HG03460 (cell line): ENCODE results near the gene MRPL14.
A peak's percentile ranks its signal among the peaks of the same experiment; 100 is the strongest.

Experiments used
- ATAC-seq: cut with Tn5 transposase; IDR thresholded peaks from one replicate; pipeline ENCODE4 v1.9.1; 2021; ENCODE audit not compliant: unreplicated experiment

MRPL14 gene

DNA sequence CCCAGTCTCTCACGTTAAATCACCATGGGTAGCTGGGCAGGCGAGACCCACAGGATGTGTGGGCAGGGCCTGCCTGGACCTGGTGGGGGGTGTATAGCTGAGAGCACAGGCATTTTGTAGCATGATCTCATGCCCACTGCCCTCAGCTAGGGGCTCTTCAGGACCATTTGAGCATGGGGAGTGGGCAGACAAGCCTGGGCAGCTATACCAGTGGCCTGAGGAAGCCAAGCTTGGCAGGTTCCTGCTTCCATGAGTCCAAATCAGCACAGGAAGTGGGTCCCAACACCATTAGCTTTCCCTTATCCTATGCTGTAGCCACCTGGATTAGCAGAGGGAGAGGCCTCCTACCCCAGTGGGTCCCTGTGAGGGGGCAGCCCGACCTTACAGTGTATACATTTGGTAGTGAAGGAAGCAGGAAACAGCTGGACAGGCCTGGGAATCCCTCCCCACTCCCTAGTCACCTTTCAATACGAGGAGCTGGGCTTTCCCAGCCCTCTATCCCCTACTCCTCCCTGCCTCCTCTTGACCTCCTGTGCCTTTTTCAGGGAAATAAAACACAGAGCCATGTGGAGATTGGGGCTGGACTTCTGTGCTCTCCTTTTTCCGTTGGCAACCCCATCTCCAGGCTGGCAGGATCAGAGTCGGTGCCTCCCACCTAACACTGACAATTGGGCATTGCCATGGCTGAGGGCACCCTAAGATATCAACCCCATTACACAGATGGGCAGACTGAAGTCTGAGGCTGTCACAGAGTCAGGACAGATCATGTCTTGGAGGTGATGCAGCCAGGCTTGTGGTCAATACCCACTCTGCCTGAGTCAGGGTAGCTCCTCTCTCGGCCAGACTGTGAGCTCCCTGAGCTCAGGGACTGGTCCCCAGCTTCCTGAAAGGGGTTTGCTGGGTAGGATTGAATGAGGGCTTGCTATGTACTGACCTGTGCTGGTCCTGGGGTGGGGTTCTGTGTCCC is 59.8 kb downstream of the MRPL14 start:
- no peak for ATAC-seq

DNA sequence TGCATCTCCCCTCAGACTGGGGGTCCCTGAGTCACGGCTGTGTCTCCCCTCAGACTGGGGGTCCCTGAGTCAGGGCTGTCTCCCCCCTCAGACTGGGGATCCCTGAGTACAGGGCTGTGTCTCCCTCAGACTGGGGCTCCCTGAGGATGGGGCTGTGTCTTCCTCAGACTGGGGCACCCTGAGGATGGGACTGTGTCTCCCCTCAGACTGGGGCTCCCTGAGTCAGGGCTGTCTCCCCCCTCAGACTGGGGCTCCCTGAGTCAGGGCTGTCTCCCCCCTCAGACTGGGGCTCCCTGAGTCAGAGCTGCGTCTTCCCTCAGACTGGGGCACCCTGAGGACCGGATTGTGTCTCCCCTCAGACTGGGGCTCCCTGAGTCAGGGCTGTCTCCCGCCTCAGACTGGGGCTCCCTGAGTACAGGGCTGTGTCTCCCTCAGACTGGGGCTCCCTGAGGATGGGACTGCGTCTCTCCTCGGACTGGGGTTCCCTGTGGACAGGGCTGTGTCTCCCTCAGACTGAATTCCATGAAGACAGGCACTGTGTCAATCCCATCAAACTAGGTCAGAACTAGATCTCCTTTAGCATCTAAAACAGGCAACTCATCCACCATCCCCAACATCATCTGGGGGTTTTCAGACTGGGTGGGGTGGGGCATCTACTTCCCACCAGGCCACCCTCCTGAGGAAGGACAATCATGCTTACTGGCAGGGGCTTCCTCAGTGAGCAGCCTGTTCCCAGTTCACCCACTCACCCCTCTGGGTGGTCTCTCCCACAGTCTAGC is 60.7 kb downstream of the MRPL14 start:
- ATAC-seq, result no peak

DNA sequence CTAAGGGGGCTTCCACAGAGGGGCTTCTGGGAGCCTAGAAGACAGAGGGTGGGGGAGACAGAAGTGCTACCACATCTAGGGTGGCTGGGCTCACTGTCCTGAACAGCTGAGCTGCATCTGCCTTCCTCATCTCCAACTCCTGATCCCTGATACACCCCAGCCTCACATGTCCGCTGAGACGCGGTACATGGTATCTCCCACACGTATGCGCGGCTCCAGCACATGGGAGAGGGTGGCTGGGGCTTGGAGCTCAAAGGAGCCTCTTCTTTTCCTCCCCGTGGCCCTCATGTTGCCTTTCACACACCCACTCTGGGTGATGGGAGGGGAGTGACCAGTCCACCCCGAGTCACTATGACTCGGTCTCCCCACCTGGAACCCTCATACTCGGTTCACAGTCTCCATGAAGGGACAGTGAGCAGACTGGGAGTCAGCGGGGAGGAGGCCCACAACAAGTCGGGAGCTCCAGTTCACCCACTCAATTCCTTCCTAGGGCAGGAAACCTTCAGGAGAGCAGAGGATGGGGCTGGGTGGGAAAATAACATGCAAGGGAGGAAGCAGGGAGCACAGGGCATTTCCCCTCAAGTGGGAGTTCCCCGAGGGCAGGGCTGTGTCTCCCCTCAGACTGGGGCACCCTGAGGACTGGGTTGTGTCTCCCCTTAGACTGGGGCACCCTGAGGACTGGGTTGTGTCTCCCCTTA is 61.7 kb downstream of the MRPL14 start:
- ATAC-seq, result no peak

DNA sequence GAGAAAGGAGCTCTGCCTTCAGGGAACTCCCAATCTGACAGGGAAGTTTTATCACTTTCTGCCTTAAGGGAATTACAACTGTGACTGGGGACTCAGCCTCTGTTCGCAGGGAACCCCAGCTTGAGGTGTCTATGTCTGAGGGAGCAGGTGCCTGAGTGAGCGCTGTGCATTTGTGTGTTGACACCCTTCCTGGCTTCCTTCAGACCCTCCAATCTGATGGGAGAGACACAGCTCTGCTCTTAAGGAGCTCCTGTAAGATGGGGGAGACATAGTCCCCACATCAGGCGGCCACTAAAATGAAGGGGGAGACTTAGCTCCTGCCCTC is 62.3 kb downstream of the MRPL14 start:
- no peak for ATAC-seq

DNA sequence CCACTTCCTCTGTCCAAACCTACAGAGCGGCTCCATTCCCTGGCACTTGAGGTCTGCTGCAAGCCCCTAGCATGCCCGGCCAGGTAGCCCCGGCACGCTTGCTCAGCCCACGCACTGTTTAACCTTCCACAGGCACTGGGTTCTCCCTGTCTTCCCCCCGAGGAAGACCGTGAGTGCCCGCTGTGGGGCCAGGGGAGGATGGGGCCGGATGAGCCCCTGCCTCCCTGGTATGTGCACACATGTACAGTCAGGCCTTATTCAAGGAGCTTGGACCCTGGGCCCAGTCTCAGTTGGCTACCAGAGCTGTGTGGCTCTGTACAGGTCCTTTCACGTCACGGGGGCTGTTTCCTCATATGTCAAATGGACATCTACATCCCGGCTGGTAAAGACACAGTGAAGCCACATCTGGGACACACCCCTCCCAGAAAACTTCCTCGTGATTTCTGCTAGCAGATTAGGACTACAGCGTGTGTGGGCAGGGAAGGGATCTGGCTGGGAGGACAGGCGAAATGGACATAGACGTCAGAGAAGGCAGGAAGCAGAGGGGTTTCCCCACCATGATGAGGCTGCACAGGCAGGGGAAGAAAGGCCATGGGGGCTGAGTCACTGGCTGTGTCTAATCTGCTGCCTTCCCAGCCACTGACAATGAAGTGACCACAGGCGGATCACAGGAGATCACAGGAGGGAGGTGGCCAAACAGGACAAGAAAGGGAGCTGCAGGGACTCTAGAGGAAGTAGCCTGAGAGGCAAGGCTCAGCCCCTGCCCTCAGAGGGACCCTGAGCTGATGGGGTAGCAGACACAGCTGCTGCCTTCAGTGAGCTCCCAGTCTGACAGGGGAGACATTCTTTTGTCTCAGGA is 62.9 kb downstream of the MRPL14 start:
- peak; percentile 44 for ATAC-seq

DNA sequence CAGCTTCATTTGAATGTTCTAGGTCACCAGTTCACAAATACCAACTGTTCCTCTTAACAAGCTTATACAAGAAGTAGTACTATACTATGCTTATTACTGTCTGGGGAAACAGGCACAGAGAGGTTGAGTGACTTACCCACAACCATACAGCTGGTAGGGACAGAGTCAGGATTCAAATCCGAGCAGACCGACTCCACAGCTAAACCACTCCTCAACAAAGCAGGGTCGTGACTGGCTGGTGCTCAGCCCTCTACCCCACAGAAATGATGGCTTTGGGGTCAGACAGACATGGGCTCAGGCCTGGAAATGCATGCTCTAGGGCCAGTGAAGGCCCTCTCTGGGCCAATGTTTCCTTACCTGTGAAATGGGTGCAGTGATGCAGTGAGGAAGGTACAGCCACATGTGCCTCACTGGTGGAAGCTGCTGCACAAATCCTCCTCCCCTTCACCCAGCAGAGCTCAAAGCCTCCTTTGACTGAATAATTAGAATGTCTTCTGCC is 63.6 kb downstream of the MRPL14 start:
- ATAC-seq, result no peak
